Activated gamma-delta T cell (primary cell): ENCODE data around the gene PRCC.
"Not testable (repeated sequence)": the region's sequence is repeated elsewhere in the genome, so short reads cannot be mapped to it uniquely, and the experiment has no call there.

Source experiments
- DNase-seq: peaks from one replicate; lab custom pipeline; 2025; lab: John Stamatoyannopoulos, UW

The PRCC gene

GRCh38 chr1:156760796-156761104 lies 6.6 kb upstream of the PRCC start:
- no peak for DNase-seq

- not testable (repeated sequence) for DNase-seq
Measured at GRCh38 chr1:156765136-156765535, 2.2 kb upstream of the PRCC start.

- no peak for DNase-seq
Measured at GRCh38 chr1:156765666-156766065, 1.7 kb upstream of the PRCC start.

GRCh38 chr1:156766298-156767100 lies 836 bp upstream of the PRCC start:
- DNase-seq, result no peak

GRCh38 chr1:156767879-156768604 lies 707 bp downstream of the PRCC start:
- peak; percentile 40 for DNase-seq

- no peak for DNase-seq
Measured at GRCh38 chr1:156768610-156769295, 1.4 kb downstream of the PRCC start.

- DNase-seq, result no peak
Measured at GRCh38 chr1:156772222-156772621, 4.9 kb downstream of the PRCC start.

GRCh38 chr1:156772728-156773497 lies 5.6 kb downstream of the PRCC start:
- no peak for DNase-seq

- no peak for DNase-seq
Measured at GRCh38 chr1:156773607-156774006, 6.3 kb downstream of the PRCC start.

- no peak for DNase-seq
Measured at GRCh38 chr1:156775799-156776198, 8.5 kb downstream of the PRCC start.

- DNase-seq, result no peak
Measured at GRCh38 chr1:156776942-156777341, 9.6 kb downstream of the PRCC start.

- no peak for DNase-seq
Measured at GRCh38 chr1:156777573-156777972, 10.2 kb downstream of the PRCC start.

- no peak for DNase-seq
Measured at GRCh38 chr1:156781585-156782186, 14.4 kb downstream of the PRCC start.

- DNase-seq, result no peak
Measured at GRCh38 chr1:156785458-156785857, 18.1 kb downstream of the PRCC start.

- DNase-seq, result no peak
Measured at GRCh38 chr1:156786640-156787039, 19.3 kb downstream of the PRCC start.

- no peak for DNase-seq
Measured at GRCh38 chr1:156788136-156788535, 20.8 kb downstream of the PRCC start.

- DNase-seq, result no peak
Measured at GRCh38 chr1:156789621-156790318, 22.4 kb downstream of the PRCC start.

GRCh38 chr1:156794506-156795373 lies 27.4 kb downstream of the PRCC start:
- no peak for DNase-seq

- no peak for DNase-seq
Measured at GRCh38 chr1:156795374-156795733, 28.0 kb downstream of the PRCC start.

- no peak for DNase-seq
Measured at GRCh38 chr1:156795787-156796186, 28.5 kb downstream of the PRCC start.
